Endothelial cell of umbilical vein (primary cell): ENCODE data around the gene BRD1. TPM values are rescaled to one million over a fixed set of nuclear protein-coding genes. Genes with fewer than 3 reads are reported as not detected.
A peak's percentile ranks its signal among the peaks of the same experiment; 100 is the strongest.

Experiments
- BruUV-seq: library from RNA; stranded (reverse); fragments of 400-500 nt; replicated peaks from 2 replicates; lab custom pipeline; 2021; lab: Mats Ljungman, UMichigan
- CTCF ChIA-PET: fragments of 300-600, 350-600 bp; sonication (Branson Sonifier 250); formaldehyde crosslinking; loops from one replicate; lab custom pipeline; 2021; ENCODE audit warnings: antibody characterized with exemption, inconsistent platforms; lab: Charles Lee
- POLR2A ChIA-PET: fragments of 300-600, 350-600 bp; sonication (Branson Sonifier 250); formaldehyde crosslinking; loops from one replicate; lab custom pipeline; 2021; ENCODE audit warnings: antibody characterized with exemption, inconsistent platforms; lab: Charles Lee
- DNase-seq: peaks from one replicate; pipeline ENCODE4 v3.0.0-alpha.2; 2011; ENCODE audit warnings: low read depth, low spot score
- FAIRE-seq: peaks from 2 replicates; lab custom pipeline; 2011; peaks lifted over from hg19 to GRCh38; lab: Jason Lieb, UNC
- H2AFZ ChIP-seq: 2 replicates; pipeline ENCODE4 v1.6.0; 2012; ENCODE audit warnings: low read depth, low read length, control low read depth, inconsistent platforms
- H3K27ac ChIP-seq: 2 replicates; pipeline ENCODE4 v1.5.1; 2011; ENCODE audit warnings: low read depth, mild to moderate bottlenecking, control low read depth, low read length, moderate library complexity; ENCODE audit not compliant: insufficient read depth
- H3K27me3 ChIP-seq, 2 experiments: 2 replicates each; pipeline versions ENCODE4 v1.6.0 to v1.6.1; 2011; ENCODE audit warnings: low read length in 2 of 2, mixed read lengths in 1 of 2; ENCODE audit not compliant: control insufficient read depth in 2 of 2, insufficient read depth in 2 of 2
- H3K36me3 ChIP-seq, 2 experiments: 2 replicates in 1 of 2; 3 replicates in 1 of 2; pipeline ENCODE4 v1.5.1; 2011; ENCODE audit warnings: low read length in 2 of 2, mild to moderate bottlenecking in 1 of 2, moderate library complexity in 1 of 2; ENCODE audit not compliant: control insufficient read depth in 2 of 2, insufficient read depth in 2 of 2; ENCODE audit errors: extremely low read depth in 1 of 2
- H3K4me1 ChIP-seq: 3 replicates; pipeline ENCODE4 v1.5.1; 2011; ENCODE audit warnings: mild to moderate bottlenecking, low read length; ENCODE audit not compliant: control insufficient read depth, insufficient read depth; ENCODE audit errors: extremely low read depth
- H3K4me2 ChIP-seq: 2 replicates; pipeline ENCODE4 v1.6.1; 2011; ENCODE audit warnings: low read length, control low read depth, mixed read lengths; ENCODE audit not compliant: insufficient read depth
- H3K4me3 ChIP-seq, 3 experiments: fragments of 200-600 bp in 1 of 3; sonication (generic), shearing (Covaris generic) in 1 of 3; replicated peaks in 1 of 3; 2 replicates each; pipeline ENCODE4 v1.5.1; 2011 to 2016; ENCODE audit warnings: control low read depth in 3 of 3, low read length in 3 of 3, mild to moderate bottlenecking in 2 of 3, inconsistent platforms in 1 of 3, low read depth in 1 of 3, moderate library complexity in 1 of 3; ENCODE audit not compliant: insufficient read depth in 1 of 3
- H3K79me2 ChIP-seq: 2 replicates; pipeline ENCODE4 v1.6.0; 2012; ENCODE audit warnings: low read length, inconsistent platforms; ENCODE audit not compliant: control insufficient read depth, insufficient read depth
- H3K9ac ChIP-seq: replicated peaks from 2 replicates; pipeline ENCODE3; 2011; ENCODE audit warnings: low read length, control low read depth; ENCODE audit not compliant: insufficient read depth; ENCODE audit errors: extremely low read depth
- H3K9me1 ChIP-seq: replicated peaks from 3 replicates; pipeline ENCODE4 v1.6.0; 2011; ENCODE audit warnings: mild to moderate bottlenecking, low read length; ENCODE audit not compliant: control insufficient read depth, insufficient read depth; ENCODE audit errors: extremely low read depth
- H3K9me3 ChIP-seq: replicated peaks from 2 replicates; pipeline ENCODE4 v1.5.1; 2012; ENCODE audit warnings: low read length, inconsistent platforms; ENCODE audit not compliant: control insufficient read depth, insufficient read depth
- H4K20me1 ChIP-seq: replicated peaks from 2 replicates; pipeline ENCODE3; 2011; ENCODE audit warnings: mild to moderate bottlenecking, low read length; ENCODE audit not compliant: control insufficient read depth, insufficient read depth; ENCODE audit errors: extremely low read depth
- CTCF ChIP-seq, 2 donors: IDR thresholded peaks; 1 replicate in 1 of 2; 2 replicates in 1 of 2; pipeline ENCODE4 v1.5.1; 2011; ENCODE audit warnings: low read length in 2 of 2, mild to moderate bottlenecking in 2 of 2, moderate library complexity in 2 of 2, control low read depth in 1 of 2, inconsistent platforms in 1 of 2, low read depth in 1 of 2; ENCODE audit not compliant: insufficient read depth in 1 of 2; ENCODE audit errors: extremely low read depth in 1 of 2
- EZH2 ChIP-seq: IDR thresholded peaks from 2 replicates; pipeline ENCODE4 v1.6.1; 2012; ENCODE audit warnings: borderline replicate concordance, low read depth, mild to moderate bottlenecking, moderate library complexity, low read length, inconsistent platforms; ENCODE audit not compliant: severe bottlenecking
- FOS ChIP-seq: IDR thresholded peaks from 2 replicates; pipeline ENCODE4 v1.6.1; 2011; ENCODE audit warnings: mild to moderate bottlenecking, low read length, moderate library complexity, borderline replicate concordance; ENCODE audit not compliant: insufficient read depth
- GATA2 ChIP-seq: IDR thresholded peaks from 2 replicates; pipeline ENCODE4 v1.7.0; 2011; ENCODE audit warnings: low read depth, mild to moderate bottlenecking, moderate library complexity, mixed read lengths, low read length; ENCODE audit not compliant: insufficient read length, insufficient read depth
- JUN ChIP-seq: IDR thresholded peaks from 2 replicates; pipeline ENCODE4 v1.6.1; 2011; ENCODE audit warnings: borderline replicate concordance, low read depth; ENCODE audit not compliant: insufficient read length, insufficient read depth
- MAX ChIP-seq: IDR thresholded peaks from 2 replicates; pipeline ENCODE4 v1.6.1; 2011; ENCODE audit not compliant: insufficient read depth, insufficient read length
- MYC ChIP-seq: IDR thresholded peaks from one replicate; pipeline ENCODE4 v1.6.1; 2011; ENCODE audit warnings: mild to moderate bottlenecking, low read depth, low read length
- POLR2A ChIP-seq: IDR thresholded peaks from 2 replicates; pipeline ENCODE4 v1.6.1; 2012; ENCODE audit warnings: low read depth, mild to moderate bottlenecking, control low read depth, low read length
- POLR2AphosphoS5 ChIP-seq: IDR thresholded peaks from 2 replicates; pipeline ENCODE4 v1.6.1; 2012; ENCODE audit warnings: low read depth, mild to moderate bottlenecking, control low read depth, low read length, moderate library complexity; ENCODE audit not compliant: insufficient read depth
- dilution Hi-C: fragments of 300-500 bp; cut with MboI; formaldehyde crosslinking; loops from one replicate; pipeline ENCODE4 v1.15.0; 2019; ENCODE audit warnings: low sequenced_read_pairs; ENCODE audit not compliant: extremely low pct_ligation_motif_present
- intact Hi-C: fragments of 100-400 bp; cut with micrococcal nuclease; formaldehyde crosslinking; loops from one replicate; pipeline ENCODE4 v1.10.0; 2022
- polyA plus RNA-seq, 4 experiments: library from polyadenylated mRNA; depleted of rRNA in 3 of 4; stranded (reverse) in 3 of 4; unstranded in 1 of 4; fragments of >200 nt; gene quantifications; 2 replicates each; pipeline versions ENCODE4 v1.2.1 to v1.2.3, GENCODE V29; 2011 to 2012; ENCODE audit warnings: missing spikeins in 1 of 4
- total RNA-seq: library from RNA; stranded (reverse); gene quantifications from 2 replicates; pipeline ENCODE4 v1.2.3, GENCODE V29; 2021

Gene BRD1
- total and polyA plus RNA-seq, 2 donors (not counting 3 experiments of a cell fraction or from before 2014, with no cell fraction given), result 8.1 to 41.1 TPM

DNA sequence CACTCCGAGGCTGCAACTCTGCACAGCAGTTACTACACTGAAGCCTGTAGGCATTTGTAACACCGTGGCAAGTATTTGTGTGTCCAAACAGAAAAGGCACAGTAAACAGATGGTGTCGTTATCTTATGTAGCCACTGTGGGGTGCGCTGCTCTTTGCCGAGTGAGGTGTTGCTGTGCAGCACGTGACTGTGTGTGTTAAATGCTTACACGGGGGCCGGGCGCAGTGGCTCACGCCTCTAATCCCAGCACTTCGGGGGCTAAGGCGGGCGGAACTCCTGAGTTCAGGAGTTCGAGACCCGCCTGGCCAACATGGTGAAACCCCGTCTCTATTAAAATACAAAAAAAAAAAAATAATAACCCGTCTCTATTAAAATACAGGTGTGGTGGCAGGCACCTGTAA, 37.5 kb upstream of the BRD1 start:
- Histone ChIP-seq H3K27ac (no peak overlapping the region), H3K27me3 (no peaks in the 10 kb centered on the region), H3K9me1 (no peaks in the 10 kb centered on the region), H3K4me1 (no peaks in the 10 kb centered on the region), H3K4me2 (no peak overlapping the region), H3K36me3 (no peaks in the 10 kb centered on the region), H2AFZ (no peak overlapping the region), H3K9me3 (no peaks in the 10 kb centered on the region), H3K4me3 (no peak overlapping the region), H4K20me1 (peaks cover 3% of the 10 kb centered on the region), H3K9ac (no peak overlapping the region), H3K79me2 (peaks cover 97% of the 10 kb centered on the region)
- dilution Hi-C loops (no loop called here), intact Hi-C loops (no loop called here)
- POLR2A ChIA-PET, result no interaction called here
- BruUV-seq, result no TSS peak
- DNase-seq, result no peak
- no peak for TF ChIP-seq POLR2A
- TF ChIP-seq JUN, result no peak
- TF ChIP-seq EZH2, result no peak
- TF ChIP-seq FOS, result no peak
- CTCF ChIA-PET, result no interaction called here
- no peak for FAIRE-seq

GRCh38 chr22:49863931-49864330, 36.3 kb upstream of the BRD1 start:
- Histone ChIP-seq H3K4me1 (no peaks in the 10 kb centered on the region), H3K27ac (no peak overlapping the region), H3K4me2 (no peak overlapping the region), H3K9ac (no peak overlapping the region), H3K4me3 (no peak overlapping the region), H3K36me3 (no peaks in the 10 kb centered on the region), H3K9me1 (no peaks in the 10 kb centered on the region), H4K20me1 (no peaks in the 10 kb centered on the region), H3K27me3 (no peaks in the 10 kb centered on the region), H3K79me2 (peaks cover 96% of the 10 kb centered on the region), H2AFZ (no peak overlapping the region), H3K9me3 (no peaks in the 10 kb centered on the region)
- FAIRE-seq (peak; percentile 12), DNase-seq (no peak)
- no TSS peak for BruUV-seq
- dilution Hi-C loops (no loop called here), intact Hi-C loops (no loop called here)
- TF ChIP-seq GATA2, result no peak
- no peak for TF ChIP-seq FOS
- TF ChIP-seq MYC, result no peak
- TF ChIP-seq POLR2AphosphoS5, result no peak
- TF ChIP-seq POLR2A, result no peak
- TF ChIP-seq MAX, result no peak
- TF ChIP-seq CTCF (IDR thresholded peaks at IDR 0.05; ENCODE audit: extremely low read depth in 1 of 2, insufficient read depth in 1 of 2, low read depth in 1 of 2, low read length in 2 of 2), result no peak
- no peak for TF ChIP-seq JUN
- no peak for TF ChIP-seq EZH2
- CTCF ChIA-PET, result no interaction called here
- POLR2A ChIA-PET, result no interaction called here
